ENCODE measurements around the gene LCN15.

The LCN15 gene

GRCh38 chr9:136710543-136710942, 53.8 kb downstream of the LCN15 start:
- Histone ChIP-seq H3K4me3 (no peak overlapping the region), H3K27ac (no peak overlapping the region)
- no peak for DNase-seq (ENCODE audit: low spot score)
- TF ChIP-seq CTCF (IDR thresholded peaks at IDR 0.05) = no peak

Data from coronary artery (tissue), 2 donors.